GM18505 (cell line): Measurements from ENCODE around the gene CSDE1.
"Not testable (repeated sequence)": the region's sequence is repeated elsewhere in the genome, so short reads cannot be mapped to it uniquely, and the experiment has no call there.

Source experiments
- ATAC-seq: cut with Tn5 transposase; IDR thresholded peaks from one replicate; pipeline ENCODE4 v1.9.1; 2021; ENCODE audit not compliant: unreplicated experiment
- POLR2A ChIP-seq: IDR thresholded peaks from 4 replicates; pipeline ENCODE4 v1.6.1; 2011; ENCODE audit warnings: borderline replicate concordance; ENCODE audit not compliant: insufficient read depth, insufficient read length; ENCODE audit errors: extremely low read depth

CSDE1 gene

DNA sequence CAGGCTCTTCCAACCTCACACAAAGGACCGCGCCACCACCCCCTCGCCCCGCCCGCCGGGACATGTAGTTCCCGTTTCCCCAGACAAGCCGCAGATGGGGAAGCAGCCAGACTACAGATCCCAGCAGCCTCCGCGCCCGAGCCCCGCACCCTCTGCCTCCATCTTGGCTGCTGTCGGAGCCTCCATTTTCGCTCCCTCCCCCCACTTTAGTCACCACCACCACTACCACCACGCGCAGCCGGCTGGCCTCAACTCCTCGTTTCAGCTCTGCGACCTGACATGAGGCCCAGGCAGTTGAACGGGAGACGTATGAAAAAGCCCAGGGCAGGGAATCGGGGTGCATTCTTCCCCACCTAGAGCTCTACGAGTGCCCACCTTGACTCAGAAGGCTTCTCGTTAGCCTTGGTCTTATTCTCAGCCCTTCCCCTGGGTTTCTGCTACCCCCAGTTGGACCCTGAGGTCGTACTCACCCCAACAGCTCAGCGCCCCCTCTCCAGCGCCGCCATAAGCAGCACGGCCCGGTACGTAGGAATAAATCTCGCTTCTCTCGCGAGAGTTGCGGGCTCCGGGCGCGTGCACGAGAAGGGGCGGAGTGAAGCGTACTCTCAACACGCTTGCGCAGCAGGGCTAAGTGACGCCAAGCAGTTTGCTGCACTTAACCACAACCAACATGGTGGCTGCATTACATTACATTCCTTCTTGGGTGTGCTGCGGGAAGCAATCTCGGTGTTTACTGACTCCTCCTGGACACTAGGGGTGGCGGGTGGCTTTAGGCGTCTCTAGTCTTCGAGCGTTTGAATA lies at the start of gene CSDE1:
Gene CSDE1, minus strand, starts transcription at position 530 of the 801 bp plus-strand sequence. CDS start 18,094 bp downstream, outside the sequence.
- peak; percentile 83 for ATAC-seq
- peak; percentile 96 for TF ChIP-seq POLR2A

- not testable (repeated sequence) for ATAC-seq
Measured at GRCh38 chr1:114804449-114804848, 46.7 kb upstream of the CSDE1 start.

GRCh38 chr1:114803001-114803400 lies 45.2 kb upstream of the CSDE1 start:
- ATAC-seq: no peak
- TF ChIP-seq POLR2A: no peak

DNA sequence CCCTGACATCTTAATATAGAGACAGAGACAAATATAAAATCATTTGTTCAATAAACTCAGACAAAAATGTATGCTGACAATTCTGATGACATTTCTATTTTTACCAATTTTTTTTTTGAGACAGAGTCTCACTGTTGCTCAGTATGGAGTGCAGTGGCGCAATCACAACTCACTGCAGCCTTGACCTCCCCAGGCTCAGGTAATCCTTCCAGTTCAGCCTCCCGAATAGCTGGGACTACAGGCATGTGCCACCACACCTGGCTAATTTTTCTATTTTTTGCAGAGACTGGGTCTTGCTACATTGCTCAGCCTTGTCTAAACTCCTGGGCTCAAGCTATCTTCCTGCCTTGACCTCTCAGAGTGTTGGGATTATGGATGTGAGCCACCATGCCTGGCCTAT lies 36.3 kb upstream of the CSDE1 start:
- TF ChIP-seq POLR2A: no peak
- ATAC-seq: no peak

- ATAC-seq: not testable (repeated sequence)
Measured at GRCh38 chr1:114790581-114790980, 32.8 kb upstream of the CSDE1 start.

GRCh38 chr1:114786440-114786839 lies 28.7 kb upstream of the CSDE1 start:
- not testable (repeated sequence) for ATAC-seq

GRCh38 chr1:114782476-114782875 lies 24.7 kb upstream of the CSDE1 start:
- no peak for TF ChIP-seq POLR2A
- no peak for ATAC-seq

- TF ChIP-seq POLR2A: peak; percentile 99
- peak; percentile 98 for ATAC-seq
Measured at GRCh38 chr1:114780344-114781226, 22.8 kb upstream of the CSDE1 start, which contains the start of gene SIKE1. SIKE1 (minus strand) TSS chr1:114780685; CDS start chr1:114780607, 78 bp downstream.

DNA sequence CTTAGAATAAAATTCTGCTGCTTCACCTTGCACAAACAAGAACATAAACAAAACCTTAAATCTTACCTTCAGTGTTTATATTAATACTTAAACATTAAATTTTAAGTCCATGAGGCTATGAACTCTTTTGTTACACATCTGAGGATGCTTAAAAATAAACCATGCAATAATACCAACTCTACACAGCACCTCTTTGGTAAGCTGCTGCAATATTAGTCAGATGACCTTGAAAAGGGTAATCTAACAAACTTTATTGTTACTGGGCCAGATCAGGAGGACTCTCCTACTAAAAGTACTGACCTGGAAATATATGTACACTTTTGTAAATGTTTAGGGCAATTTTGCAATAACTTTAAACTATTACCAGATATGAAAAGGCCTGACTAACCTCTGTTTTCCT lies 21.9 kb upstream of the CSDE1 start:
- TF ChIP-seq POLR2A: no peak
- ATAC-seq: no peak

DNA sequence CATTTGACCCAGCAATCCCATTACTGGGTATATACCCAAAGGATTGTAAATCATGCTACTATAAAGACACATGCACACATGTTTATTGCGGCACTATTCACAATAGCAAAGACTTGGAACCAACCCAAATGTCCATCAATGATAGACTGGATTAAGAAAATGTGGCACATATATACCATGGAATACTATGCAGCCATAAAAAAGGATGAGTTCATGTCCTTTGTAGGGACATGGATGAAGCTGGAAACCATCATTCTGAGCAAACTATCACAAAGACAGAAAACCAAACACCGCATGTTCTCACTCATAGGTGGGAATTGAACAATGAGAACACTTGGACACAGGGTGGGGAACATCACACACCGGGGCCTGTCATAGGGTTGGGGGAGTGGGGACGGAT lies 18.9 kb upstream of the CSDE1 start:
- not testable (repeated sequence) for ATAC-seq

DNA sequence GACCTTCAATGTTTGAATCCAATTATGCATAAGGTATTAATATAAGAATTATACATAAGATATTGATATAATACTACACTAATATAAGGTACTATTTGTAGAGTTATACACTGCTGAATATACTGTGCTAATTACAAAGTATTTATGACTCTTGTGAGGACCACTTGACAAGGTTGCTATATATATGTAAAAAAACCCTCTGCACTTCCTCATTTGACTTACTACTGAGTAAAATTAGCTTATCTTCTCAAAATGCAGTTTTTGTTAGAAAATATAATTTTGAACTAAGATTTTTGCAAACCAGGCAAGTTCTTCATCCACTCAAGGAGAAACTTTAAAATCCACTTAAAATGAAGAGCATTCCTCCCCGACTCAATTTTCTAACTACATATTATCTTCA lies 14.2 kb upstream of the CSDE1 start:
- no peak for TF ChIP-seq POLR2A
- no peak for ATAC-seq

GRCh38 chr1:114770989-114771388 lies 13.2 kb upstream of the CSDE1 start:
- ATAC-seq: no peak
- no peak for TF ChIP-seq POLR2A

DNA sequence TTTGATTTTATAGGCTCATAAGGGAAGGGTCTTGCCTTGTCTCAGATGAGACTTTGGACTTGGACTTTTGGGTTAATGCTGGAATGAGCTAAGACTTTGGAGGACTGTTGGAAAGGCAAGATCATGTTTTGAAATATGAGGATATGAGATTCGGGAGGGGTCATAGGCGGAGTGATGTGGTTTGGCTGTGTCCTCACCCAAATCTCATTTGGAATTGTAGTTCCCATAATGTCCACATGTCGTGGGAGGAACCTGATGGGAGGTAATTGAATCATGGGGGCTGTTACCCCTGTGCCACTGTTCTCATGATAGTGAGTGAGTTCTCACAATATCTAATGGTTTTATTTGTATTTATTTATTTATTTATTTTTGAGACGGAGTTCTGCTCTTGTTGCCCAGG lies 6.9 kb upstream of the CSDE1 start:
- ATAC-seq: no peak

DNA sequence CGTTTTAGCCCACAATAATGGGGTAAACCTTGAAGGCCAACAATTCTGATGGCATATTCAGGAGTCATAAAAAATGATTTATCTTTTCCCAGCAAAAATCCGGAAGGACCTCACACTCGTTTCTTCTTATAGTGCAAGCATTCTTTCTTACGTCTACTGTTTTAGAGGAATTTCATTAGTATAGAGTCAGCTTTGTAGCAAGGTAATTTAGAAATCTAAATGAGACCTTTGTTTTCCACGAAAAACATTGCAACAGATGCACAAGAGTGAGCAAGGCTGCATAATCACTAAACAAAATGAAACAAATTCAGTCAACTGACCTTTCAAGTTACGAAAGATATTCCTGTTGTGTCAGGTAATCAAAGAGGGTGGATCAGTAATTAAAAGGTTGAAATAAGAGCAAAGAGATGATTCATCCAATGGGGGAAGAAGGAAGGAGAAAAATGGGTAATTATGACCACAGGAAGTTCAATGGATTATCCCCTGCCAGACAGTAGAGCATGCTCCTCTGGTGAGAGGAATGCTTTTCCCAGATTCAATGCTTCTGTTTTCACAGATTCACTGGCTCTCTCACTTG lies 560 bp upstream of the CSDE1 start:
- no peak for ATAC-seq
- no peak for TF ChIP-seq POLR2A

More for the DNA sequence above, 6.9 kb upstream of the CSDE1 start:
- no peak for TF ChIP-seq POLR2A

- no peak for ATAC-seq
- TF ChIP-seq POLR2A: no peak
Measured at GRCh38 chr1:114756949-114757454, 782 bp downstream of the CSDE1 start.
